Stimulated activated CD8-positive, alpha-beta memory T cell treated with anti-CD3 and anti-CD28 coated beads, Interleukin-7, amount 100 ng/mL, for 24 hours (primary cell): ENCODE results near the gene TMEM62.
"Not testable (repeated sequence)": the region's sequence is repeated elsewhere in the genome, so short reads cannot be mapped to it uniquely, and the experiment has no call there.

Experiments
- DNase-seq: peaks from one replicate; pipeline ENCODE4 v3.0.0-alpha.2; 2020; ENCODE audit warnings: low read depth

TMEM62 gene

DNA sequence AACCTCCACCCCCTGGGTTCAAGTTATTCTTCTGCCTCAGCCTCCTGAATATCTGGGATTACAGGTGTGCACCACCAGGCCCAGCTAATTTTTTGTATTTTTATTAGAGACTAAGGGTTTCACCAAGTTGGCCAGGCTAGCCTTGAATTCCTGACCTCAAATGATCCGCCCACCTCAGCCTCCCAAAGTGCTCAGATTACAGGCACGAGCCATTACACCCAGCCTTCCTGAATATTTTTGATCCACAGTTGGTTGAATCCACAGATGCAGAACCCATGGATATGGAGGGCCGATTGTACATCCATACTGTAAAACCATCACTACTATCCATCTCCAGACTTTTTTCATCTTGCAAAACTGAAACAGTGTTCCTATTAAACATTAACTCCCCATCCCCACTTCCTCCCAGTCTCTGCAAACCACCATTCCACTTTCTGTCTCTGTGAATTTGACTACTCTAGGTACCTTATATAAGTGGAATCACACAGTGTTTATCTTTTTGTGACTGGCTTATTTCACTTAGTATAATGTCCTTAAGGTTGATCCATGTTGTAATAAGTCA is 8.2 kb upstream of the TMEM62 start:
- DNase-seq, result no peak

DNA sequence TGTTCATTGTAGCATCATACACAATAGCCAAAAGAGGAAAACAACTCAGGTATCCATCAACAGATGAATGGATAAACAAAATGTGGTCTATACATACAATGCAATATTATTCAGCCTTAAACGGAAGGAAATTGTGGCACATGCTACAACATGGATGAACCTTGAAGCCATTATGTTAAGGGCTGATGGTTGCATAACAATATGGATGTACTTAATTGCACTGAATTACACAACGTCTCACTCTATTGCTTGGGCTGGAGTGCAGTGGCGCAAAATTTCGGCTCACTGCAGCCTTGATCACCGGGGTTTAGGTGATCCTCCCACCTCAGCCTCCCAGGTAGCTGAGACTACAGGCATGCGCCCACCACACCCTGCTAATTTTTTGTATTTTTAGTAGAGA is 7.0 kb upstream of the TMEM62 start:
- DNase-seq, result no peak

DNA sequence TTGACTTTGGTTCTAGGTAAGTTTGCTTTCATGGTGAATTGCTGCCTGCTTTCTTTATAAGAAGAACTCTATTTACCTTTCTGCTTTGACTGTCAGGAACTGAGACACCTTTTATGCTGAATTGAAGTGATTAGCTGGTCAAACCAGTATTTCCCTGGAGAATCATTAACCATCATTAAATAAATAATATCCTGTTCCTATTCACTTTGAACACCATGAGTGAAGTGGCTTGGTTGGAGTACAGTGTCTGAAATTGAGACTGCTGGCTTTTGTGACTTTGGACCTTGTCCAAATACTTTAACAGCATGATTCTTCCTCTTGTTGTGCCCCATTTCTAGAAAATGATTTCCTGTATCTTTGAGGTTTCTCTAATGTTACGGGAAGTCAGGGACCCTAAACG is 5.6 kb upstream of the TMEM62 start:
- DNase-seq, result no peak

DNA sequence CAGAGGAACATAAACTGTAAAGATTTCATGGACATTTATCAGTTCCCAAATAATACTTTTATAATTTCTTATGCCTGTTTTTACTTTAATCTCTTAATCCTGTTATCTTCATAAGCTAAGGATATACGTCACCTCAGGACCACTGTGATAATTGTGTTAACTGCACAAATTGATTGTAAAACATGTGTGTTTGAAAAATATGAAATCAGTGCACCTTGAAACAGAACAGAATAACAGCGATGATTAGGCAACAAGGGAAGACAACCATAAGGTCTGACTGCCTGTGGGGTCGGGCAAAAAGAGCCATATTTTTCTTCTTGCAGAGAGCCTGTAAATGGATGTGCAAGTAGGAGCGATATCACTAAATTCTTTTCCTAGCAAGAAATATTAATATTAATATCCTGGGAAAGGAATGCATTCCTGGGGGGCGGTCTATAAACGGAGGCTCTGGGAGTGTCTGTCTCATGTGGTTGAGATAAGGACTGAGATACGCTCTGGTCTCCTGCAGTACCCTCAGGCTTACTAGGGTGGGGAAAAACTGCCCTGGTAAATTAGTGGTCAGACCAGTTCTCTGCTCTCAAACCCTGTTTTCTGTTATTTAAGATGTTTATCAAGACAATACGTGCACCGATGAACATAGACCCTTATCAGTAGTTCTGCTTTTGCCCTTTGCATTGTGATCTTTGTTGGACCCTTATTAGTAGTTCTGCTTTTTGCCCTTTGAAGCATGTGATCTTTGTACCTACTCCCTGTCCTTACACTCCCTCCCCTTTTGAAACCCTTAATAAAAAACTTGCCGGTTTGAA is 5.0 kb upstream of the TMEM62 start:
- not testable (repeated sequence) for DNase-seq

DNA sequence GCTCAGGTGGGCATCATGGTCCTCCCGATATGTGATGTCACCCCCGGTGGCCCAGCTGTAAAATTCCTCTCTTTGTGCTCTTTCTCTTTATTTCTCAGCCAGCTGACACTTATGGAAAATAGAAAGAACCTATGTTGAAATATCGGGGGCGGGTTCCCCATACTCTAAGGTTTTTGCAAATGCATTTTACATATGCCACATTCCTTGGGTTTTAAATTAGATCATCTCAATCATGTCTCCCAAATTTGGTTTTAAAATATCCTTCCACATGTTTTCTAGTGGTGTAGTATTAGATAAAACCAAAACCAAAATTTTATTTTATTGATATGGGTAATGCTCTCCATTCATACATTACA is 4.4 kb upstream of the TMEM62 start:
- no peak for DNase-seq

DNA sequence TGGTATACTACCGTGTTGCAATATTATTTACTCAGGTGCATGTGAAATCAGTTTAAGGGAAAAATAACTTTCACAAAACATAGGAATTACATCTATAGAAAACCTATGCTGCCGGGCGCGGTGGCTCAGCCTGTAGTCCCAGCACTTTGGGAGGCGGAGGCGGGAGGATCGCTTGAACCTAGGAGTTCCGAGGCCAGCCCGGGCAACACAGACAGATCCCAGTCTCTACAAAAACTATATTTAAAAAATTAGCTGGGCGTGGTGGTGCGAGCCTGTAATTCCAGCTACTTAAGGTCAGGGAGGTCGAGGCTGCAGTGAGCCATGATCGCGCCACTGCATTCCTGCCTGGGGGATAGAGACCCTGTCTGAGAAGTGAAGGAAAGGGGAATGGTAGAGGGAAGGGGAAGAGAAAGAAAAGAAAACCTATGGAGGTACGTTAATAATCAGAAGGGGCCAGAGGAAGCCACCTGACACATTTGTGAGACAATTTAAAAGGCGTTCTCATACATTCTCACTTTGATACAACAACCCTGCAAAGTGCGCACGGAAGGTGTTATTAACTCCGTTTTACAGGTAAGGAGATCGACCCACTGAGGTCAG is 456 bp upstream of the TMEM62 start:
- no peak for DNase-seq

DNA sequence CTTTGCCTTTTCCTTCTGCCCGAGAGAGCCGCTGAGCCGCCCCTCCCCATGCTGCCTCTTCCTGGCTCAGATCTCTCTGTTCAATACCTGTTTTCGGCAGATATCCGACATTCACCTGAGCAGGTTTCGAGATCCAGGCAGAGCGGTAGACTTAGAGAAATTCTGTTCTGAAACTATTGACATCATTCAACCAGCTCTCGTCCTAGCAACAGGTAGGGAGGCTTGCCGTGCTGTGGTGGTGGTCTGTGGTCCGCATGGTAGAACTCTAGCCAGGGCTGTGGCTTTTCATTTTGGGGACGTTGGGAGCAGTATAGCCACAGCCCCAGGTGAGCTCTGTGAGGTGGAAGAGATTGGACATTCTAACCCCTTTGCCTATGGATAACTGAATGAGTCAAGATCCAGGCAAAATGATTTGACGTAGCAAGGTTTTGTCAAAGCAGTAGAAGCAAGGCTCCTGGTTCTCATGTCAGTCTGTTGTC is 810 bp downstream of the TMEM62 start:
- DNase-seq, result no peak

DNA sequence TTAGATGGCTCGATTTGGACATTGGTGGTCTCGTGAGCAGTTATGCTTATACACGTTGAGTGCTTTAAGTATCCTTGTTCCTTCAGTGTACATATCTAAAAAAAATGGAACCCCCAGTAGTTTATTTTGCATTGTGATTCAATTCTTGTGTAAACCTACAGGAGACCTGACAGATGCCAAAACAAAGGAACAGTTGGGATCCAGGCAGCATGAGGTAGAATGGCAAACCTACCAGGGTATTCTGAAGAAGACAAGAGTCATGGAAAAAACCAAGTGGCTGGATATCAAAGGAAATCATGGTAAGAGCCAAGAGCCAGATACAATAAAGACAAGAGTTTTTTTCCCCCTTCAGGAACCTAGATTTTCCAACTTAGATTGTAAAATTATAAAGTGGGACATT is 2.0 kb downstream of the TMEM62 start:
- no peak for DNase-seq

DNA sequence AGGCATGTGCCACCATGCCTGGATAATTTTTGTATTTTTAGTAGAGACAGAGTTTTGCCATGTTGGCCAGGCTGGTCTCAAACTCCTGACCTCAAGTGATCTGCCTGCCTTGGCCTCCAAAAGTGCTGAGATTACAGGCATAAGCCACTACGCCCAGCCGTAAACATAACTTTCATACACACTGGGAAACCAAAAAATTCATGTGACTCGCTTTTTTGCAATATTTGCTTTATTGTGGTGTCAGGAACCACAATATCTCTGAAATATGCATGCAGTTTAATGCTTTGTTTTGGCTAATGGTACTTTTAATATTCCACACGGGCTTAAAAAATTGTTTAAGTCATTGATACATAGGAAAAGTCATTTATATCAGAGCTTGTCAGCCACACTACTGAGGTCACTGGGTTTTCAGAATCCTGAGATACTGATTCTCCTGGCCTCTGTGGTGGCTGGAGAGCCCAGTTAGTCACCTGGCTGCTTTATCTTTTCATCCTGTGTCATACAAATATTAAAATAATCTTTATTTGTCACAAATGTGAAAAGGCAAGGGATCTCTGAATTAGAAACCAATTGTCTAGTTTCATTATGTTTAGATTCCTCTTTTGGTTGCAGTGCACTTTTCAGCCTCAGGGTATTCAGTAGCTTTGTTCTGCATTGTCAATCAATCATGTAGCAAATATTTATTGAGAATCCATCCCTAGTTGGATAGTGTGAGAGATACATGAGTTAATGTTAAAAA is 10.0 kb downstream of the TMEM62 start:
- DNase-seq, result no peak

DNA sequence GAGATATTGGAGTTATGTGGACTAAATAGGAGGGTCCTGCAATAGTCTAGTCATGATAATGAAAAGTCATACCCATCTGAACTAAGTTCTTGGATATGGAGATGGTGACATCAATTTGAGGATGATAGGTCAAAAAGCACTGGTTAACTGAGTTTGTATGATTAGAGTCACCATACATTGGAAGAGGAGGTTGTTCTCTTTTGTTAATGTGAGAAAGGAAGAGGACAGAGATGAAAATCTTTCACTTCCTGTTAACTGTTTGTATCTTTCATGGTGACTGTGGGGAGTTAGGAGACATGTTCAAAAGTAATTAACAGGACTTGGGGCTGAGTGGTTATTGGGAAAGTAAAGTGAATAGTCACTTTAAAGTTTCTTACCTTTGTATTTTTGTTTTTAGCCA is 11.1 kb downstream of the TMEM62 start:
- no peak for DNase-seq

DNA sequence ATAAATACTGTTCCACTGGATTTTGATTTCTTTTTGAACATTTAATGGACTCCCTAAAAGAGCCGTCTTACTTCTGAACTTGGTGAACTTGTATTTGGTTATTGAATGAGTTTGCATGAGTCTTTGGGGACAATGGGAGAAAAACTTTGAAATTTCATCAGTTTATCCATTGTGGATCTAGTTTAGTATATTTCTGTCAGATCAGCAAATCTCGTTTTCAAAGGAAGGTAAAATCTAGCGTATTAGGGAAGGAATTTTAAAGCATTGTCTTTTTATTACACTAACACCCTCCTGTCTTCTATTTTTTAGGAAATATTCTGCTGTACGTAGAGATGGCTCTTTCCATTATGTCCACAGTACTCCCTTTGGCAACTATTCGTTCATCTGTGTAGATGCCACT is 12.8 kb downstream of the TMEM62 start:
- DNase-seq, result no peak

DNA sequence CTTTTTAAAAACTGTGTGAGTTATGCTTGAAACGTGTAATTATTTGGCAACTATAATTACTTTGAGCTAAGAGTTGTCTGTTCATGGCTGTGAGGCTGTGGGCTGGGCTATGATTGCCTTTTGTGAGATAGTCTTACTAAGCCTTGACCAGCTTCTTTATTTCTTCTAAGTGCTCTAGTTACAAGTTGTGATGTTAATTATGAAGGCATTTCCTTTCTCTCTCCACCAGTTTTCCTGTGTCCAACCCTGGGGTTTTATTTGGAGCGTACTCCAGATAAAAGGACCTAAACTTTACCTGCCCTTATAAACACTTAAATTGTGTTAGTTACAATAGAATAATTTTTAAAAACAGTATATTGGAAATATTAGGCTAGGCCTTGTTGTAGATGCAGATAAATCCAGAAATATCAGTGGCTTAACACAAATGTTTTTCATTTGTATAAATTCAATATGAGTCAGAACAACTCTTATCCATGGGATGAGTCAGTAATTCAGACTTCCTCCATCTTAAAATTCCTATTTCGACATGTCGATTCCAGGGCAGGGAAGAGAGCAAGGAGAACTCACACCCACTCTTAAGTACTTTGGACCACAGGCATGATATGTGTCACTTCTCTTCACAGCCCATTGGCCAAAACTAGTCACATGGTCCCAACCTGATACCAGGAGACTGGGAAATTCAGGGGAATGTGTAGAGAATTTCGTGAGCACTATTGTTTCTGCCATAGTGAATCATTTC is 17.0 kb downstream of the TMEM62 start:
- DNase-seq, result no peak

DNA sequence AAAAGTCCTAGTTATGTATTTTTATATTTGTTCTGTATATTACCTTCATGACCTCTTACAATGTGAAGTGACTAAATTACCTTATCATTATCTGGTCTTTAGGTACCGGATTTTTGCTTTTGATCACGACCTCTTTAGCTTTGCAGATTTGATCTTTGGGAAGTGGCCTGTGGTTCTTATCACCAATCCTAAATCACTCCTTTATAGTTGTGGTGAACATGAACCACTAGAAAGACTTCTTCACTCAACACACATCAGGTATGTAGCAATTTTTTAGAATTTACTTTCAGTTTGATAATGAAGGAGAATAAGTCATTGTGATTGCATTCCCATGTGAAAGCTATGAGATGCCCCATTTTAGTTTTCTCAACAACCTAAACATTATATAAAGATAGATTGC is 18.3 kb downstream of the TMEM62 start:
- DNase-seq, result no peak

DNA sequence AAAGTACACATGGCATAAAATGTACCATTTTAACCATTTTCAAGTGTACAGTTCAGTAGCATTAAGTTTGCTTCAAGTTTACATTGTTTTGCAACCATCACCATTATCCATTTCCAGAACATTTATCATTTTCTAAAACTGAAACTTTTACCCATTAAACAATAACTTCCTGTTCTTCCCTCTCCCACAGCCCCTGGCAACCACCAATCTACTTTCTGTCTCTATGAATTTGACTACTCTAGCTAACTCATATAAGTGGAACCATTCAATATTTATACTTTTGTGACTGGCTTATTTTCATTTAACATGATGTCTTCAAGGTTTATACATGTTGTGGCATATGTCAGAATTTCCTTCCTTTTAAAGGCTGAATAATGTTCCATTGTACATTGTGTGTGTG is 19.9 kb downstream of the TMEM62 start:
- DNase-seq, result no peak

DNA sequence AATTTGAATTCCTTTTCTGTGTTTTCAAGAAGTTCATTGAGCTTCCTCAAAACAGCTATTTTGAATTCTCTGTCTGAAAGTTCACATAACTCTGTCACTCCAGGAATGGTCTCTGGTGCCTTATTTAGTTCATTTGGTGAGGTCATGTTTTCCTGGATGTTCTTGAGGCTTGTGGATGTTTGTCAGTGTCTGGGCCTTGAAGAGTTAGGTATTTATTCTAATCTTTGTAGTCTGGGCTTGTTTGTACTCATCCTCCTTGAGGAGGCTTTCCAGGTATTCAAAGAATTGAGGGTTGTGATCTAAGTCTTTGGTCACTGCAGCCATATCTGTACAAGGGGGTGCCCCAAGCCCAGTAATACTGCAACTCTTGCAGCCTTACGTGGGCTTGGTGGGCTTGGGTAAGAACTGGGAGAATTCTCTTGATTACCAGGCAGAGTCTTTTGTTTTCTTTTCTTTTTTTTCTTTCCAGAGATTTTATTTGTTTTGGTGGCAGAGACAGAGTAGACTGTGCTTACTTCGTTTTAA is 32.5 kb downstream of the TMEM62 start:
- no peak for DNase-seq

DNA sequence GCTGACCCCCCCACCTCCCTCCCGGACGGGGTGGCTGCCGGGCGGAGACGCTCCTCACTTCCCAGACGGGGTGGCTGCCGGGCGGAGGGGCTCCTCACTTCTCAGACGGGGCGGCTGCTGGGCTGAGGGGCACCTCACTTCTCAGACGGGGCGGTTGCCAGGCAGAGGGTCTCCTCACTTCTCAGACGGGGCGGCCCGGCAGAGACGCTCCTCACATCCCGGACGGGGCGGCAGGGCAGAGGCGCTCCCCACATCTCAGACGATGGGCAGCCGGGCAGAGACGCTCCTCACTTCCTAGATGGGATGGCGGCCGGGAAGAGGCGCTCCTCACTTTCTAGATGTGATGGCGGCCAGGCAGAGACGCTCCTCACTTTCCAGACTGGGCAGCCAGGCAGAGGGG is 33.9 kb downstream of the TMEM62 start:
- not testable (repeated sequence) for DNase-seq

DNA sequence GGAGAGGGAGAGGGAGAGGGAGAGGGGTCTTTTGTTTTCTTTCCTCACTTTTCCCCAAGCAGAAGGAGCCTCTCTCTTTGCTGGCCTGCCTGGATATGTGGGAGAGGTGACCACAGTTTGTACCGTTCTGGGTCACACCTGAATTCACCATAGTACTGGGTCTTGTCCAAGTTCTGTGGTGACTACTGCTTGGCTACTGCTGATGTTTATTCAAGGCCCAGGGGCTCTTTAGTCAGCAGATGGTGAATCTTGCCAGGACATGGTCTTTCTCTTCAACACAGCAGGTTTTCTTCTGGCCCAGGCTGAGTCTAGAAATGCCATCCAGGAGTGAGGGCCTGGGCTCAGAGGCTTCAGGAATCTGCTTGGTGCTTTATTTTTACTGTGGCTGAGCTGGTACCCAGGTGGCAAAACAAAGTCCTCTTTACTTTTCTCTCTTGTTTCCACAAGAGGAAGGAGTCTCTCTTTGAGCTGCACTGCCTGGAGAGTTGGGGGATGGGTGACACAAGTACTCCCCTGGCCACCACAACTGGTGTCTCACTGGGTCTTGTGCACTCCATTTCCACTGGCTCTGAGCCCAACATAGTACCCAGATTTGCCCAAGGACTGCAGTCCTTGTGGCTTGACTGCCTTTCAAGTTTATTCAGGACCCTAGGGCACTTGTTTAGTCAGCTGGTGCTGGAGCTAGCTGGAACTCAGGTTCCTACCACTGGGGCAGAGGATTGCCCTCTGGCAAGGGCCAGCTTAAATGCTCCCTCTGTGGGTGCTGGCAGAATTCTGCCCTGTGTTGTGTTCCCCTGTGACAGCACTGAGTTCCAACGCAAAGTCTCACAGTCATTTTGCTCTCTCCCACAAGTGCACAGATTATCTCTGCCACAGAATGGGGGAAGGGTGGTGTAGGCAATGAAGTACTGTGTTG is 35.1 kb downstream of the TMEM62 start:
- no peak for DNase-seq

DNA sequence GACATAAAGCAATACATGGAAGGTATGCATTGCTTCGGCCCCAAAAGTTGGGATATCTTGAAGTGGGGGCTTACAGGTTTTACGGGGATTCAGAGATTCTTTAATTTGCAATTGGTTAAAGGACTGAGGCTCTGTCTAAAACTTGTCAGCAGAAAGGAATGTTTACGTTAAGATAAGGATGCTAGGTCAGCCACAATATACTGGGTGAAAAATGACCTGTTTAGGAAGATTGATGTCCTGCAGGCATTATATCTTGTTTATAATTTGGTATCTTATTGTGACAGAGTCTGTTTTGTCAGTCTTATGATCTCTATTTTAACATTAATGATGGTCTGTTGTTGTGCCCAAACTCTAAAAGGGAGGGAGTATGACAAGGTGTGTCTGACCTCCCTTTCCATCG is 36.5 kb downstream of the TMEM62 start:
- DNase-seq, result no peak

DNA sequence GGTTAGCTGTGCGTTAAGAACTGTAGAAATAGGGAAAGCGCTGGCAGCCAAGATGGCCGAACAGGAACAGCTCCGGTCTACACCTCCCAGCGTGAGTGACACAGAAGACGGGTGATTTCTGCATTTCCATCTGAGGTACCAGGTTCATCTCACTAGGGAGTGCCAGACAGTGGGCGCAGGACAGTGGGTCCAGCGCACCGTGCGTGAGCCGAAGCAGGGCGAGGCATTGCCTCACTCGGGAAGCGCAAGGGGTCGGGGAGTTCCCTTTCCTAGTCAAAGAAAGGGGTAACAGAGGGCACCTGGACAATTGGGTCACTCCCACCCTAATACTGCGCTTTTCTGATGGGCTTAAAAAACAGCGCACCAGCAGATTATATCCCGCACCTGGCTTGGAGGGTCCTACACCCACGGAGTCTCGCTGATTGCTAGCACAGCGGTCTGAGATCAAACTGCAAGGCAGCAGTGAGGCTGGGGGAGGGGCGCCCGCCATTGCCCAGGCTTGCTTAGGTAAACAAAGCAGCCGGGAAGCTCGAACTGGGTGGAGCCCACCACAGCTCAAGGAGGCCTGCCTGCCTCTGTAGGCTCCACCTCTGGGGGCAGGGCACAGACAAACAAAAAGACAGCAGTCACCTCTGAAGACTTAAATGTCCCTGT is 42.4 kb downstream of the TMEM62 start:
- DNase-seq, result not testable (repeated sequence)

DNA sequence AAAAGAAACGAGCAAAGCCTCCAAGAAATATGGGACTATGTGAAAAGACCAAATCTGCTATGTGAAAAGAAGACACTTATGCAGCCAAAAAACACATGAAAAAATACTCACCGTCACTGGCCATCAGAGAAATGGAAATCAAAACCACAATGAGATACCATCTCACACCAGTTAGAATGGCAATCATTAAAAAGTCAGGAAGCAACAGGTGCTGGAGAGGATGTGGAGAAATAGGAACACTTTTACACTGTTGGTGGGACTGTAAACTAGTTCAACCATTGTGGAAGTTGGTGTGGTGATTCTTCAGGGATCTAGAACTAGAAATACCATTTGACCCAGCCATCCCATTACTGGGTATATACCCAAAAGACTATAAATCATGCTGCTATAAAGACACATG is 43.8 kb downstream of the TMEM62 start:
- DNase-seq, result not testable (repeated sequence)
